Colonic mucosa (tissue), 4 donors: Measurements from ENCODE around the gene RTCA. TPM values are rescaled to one million over a fixed set of nuclear protein-coding genes. Genes with fewer than 3 reads are reported as not detected.

ENCODE experiments used
- DNase-seq: peaks from one replicate; pipeline ENCODE4 v3.0.0-alpha.2; 2020
- H3K27ac ChIP-seq: fragments of 200-600 bp; one replicate; pipeline ENCODE4 v1.8.0; 2021
- H3K27me3 ChIP-seq: fragments of 200-600 bp; one replicate; pipeline ENCODE4 v1.8.0; 2021
- H3K36me3 ChIP-seq: fragments of 200-600 bp; one replicate; pipeline ENCODE4 v1.8.0; 2021
- H3K4me1 ChIP-seq: fragments of 200-600 bp; one replicate; pipeline ENCODE4 v1.8.0; 2021; ENCODE audit warnings: mild to moderate bottlenecking
- H3K4me3 ChIP-seq: fragments of 200-600 bp; one replicate; pipeline ENCODE4 v1.8.0; 2021
- H3K9ac ChIP-seq, 2 donors: one replicate each; pipeline ENCODE4 v1.7.0; 2013; ENCODE audit warnings: control low read depth in 2 of 2, low read depth in 2 of 2, low read length in 2 of 2
- H3K9me3 ChIP-seq: fragments of 200-600 bp; one replicate; pipeline ENCODE4 v1.8.0; 2021
- CTCF ChIP-seq: fragments of 200-600 bp; IDR thresholded peaks from one replicate; pipeline ENCODE4 v1.8.0; 2022; ENCODE audit warnings: antibody characterized with exemption, mild to moderate bottlenecking
- intact Hi-C: fragments of 100-400 bp; cut with DNase I; formaldehyde crosslinking; loops from one replicate; pipeline ENCODE4 v1.14.1; 2022
- total RNA-seq, 2 donors: library from RNA; stranded (reverse); fragmentation: NEBNext Ultra II Directional in 1 of 2; extraction: Animal tissue kit (Norgen Biotek cat#: 25700) in 1 of 2; gene quantifications; one replicate each; pipeline ENCODE4 v1.2.1, GENCODE V29; 2021
- donor health status: healthy.
- donor health status: DM: no; HTN: no; CAD: no.
- donor health status: DM: no; HTN: no; CAD: no.

The RTCA gene
- total RNA-seq, 2 donors from 2014 or later, result 39.4 to 41.4 TPM

- DNase-seq, result no peak
- H3K36me3 ChIP-seq, result no peaks in the 10 kb centered on the region
- intact Hi-C loops, result no loop called here
These were observed 39.9 kb downstream of the RTCA start for GRCh38 chr1:100305954-100306353.

GRCh38 chr1:100306735-100307313, 40.8 kb downstream of the RTCA start:
- intact Hi-C loops, result no loop called here
- DNase-seq, result no peak
- H3K4me3 ChIP-seq, result no peak overlapping the region

More at GRCh38 chr1:100305954-100306353, 39.9 kb downstream of the RTCA start:
- H3K9ac ChIP-seq, result no peak overlapping the region
- no peaks in the 10 kb centered on the region for H3K27me3 ChIP-seq
- H3K4me3 ChIP-seq, result no peak overlapping the region
- TF ChIP-seq CTCF, result no peak
- H3K9me3 ChIP-seq, result no peaks in the 10 kb centered on the region
- H3K4me1 ChIP-seq, result no peaks in the 10 kb centered on the region
- H3K27ac ChIP-seq, result no peak overlapping the region

GRCh38 chr1:100308777-100309176, 42.8 kb downstream of the RTCA start:
- TF ChIP-seq CTCF, result no peak
- H3K36me3 ChIP-seq, result no peaks in the 10 kb centered on the region
- no peak for DNase-seq
- no peak overlapping the region for H3K27ac ChIP-seq
- H3K4me3 ChIP-seq, result no peak overlapping the region
- intact Hi-C loops, result no loop called here
- no peaks in the 10 kb centered on the region for H3K4me1 ChIP-seq
- H3K27me3 ChIP-seq, result no peaks in the 10 kb centered on the region
- no peaks in the 10 kb centered on the region for H3K9me3 ChIP-seq
- no peak overlapping the region for H3K9ac ChIP-seq

More at GRCh38 chr1:100306735-100307313, 40.8 kb downstream of the RTCA start:
- no peak for TF ChIP-seq CTCF
- no peaks in the 10 kb centered on the region for H3K9me3 ChIP-seq
- H3K27ac ChIP-seq, result no peak overlapping the region
- H3K36me3 ChIP-seq, result no peaks in the 10 kb centered on the region
- no peaks in the 10 kb centered on the region for H3K4me1 ChIP-seq
- H3K9ac ChIP-seq, result no peak overlapping the region
- H3K27me3 ChIP-seq, result no peaks in the 10 kb centered on the region

- H3K27me3 ChIP-seq, result no peaks in the 10 kb centered on the region
- intact Hi-C loops, result no loop called here
- no peak for DNase-seq
- H3K4me3 ChIP-seq, result no peak overlapping the region
- no peak overlapping the region for H3K9ac ChIP-seq
- no peaks in the 10 kb centered on the region for H3K36me3 ChIP-seq
- TF ChIP-seq CTCF, result no peak
- H3K9me3 ChIP-seq, result no peaks in the 10 kb centered on the region
- no peak overlapping the region for H3K27ac ChIP-seq
- no peaks in the 10 kb centered on the region for H3K4me1 ChIP-seq
These were observed 43.8 kb downstream of the RTCA start for GRCh38 chr1:100309863-100310262.

- no peaks in the 10 kb centered on the region for H3K36me3 ChIP-seq
- no peaks in the 10 kb centered on the region for H3K27me3 ChIP-seq
- H3K27ac ChIP-seq, result no peak overlapping the region
- DNase-seq, result no peak
- no peaks in the 10 kb centered on the region for H3K9me3 ChIP-seq
- H3K4me1 ChIP-seq, result no peaks in the 10 kb centered on the region
- no peak overlapping the region for H3K4me3 ChIP-seq
- no peak for TF ChIP-seq CTCF
- intact Hi-C loops, result no loop called here
- no peak overlapping the region for H3K9ac ChIP-seq
These were observed 47.4 kb downstream of the RTCA start for GRCh38 chr1:100313382-100313781.
